GM12891 (cell line): Measurements from ENCODE around the gene IQCN.

ENCODE experiments used
- POLR2A ChIP-seq: IDR thresholded peaks from 2 replicates; pipeline ENCODE4 v1.6.1; 2011; ENCODE audit warnings: low read depth, low read length, control low read depth
- POLR2AphosphoS5 ChIP-seq: IDR thresholded peaks from 2 replicates; pipeline ENCODE4 v1.6.1; 2011; ENCODE audit warnings: low read depth, low read length, control low read depth
- SPI1 ChIP-seq: IDR thresholded peaks from 2 replicates; pipeline ENCODE4 v1.6.1; 2011; ENCODE audit warnings: low read depth, low read length, control low read depth
- TAF1 ChIP-seq: IDR thresholded peaks from 2 replicates; pipeline ENCODE4 v1.6.1; 2011; ENCODE audit warnings: low read depth, low read length, control low read depth

GRCh38 chr19:18310966-18311365 is 36.7 kb upstream of the IQCN start:
- no peak for TF ChIP-seq POLR2A
- no peak for TF ChIP-seq POLR2AphosphoS5
- TF ChIP-seq TAF1 = no peak
- TF ChIP-seq SPI1 = no peak
